Measurements from ENCODE around the gene IL34. TPM values are rescaled to one million over a fixed set of nuclear protein-coding genes. Genes with fewer than 3 reads are reported as not detected.

Gene IL34
- total RNA-seq, result 0.23 and 0.68 TPM in 2 replicates

GRCh38 chr16:70646260-70647241 is at the start of gene IL34:
IL34 (plus strand) TSS chr16:70646559; CDS start chr16:70646948, 389 bp downstream.

GRCh38 chr16:70685938-70686375 is 39.6 kb downstream of the IL34 start, which contains the start of gene MTSS2:
MTSS2 (minus strand) TSS chr16:70686053; CDS start chr16:70685791, 262 bp downstream.

Other genes starting within 250 kb of the IL34 start
- 25.7 and 29.2 TPM in 2 replicates for gene ST3GAL2, start 207.5 kb upstream of the IL34 start, total RNA-seq
- gene FCSK, start 192.0 kb upstream of the IL34 start, total RNA-seq, result 7.7 and 8.5 TPM in 2 replicates
- 28.7 and 33.1 TPM in 2 replicates for gene COG4, start 123.0 kb upstream of the IL34 start, total RNA-seq
- gene SF3B3, start 122.7 kb upstream of the IL34 start, total RNA-seq, result 110 and 139 TPM in 2 replicates
- 37.2 and 37.9 TPM in 2 replicates for gene MTSS2, start 39.5 kb downstream of the IL34 start, total RNA-seq
- 28.6 and 33.5 TPM in 2 replicates for gene VAC14, start 154.6 kb downstream of the IL34 start, total RNA-seq

Measured in pericardium fibroblast (primary cell).